Right lobe of liver (tissue), 4 donors: ENCODE results near the gene KLK15.

Experiments
- CTCF ChIP-seq, 4 donors: fragments of 200-600 bp in 3 of 4; fragments of 450-650 bp in 1 of 4; IDR thresholded peaks; one replicate each; pipeline versions ENCODE4 v1.5.1 to v1.8.0; 2016 to 2022; ENCODE audit warnings: antibody characterized with exemption in 4 of 4, mild to moderate bottlenecking in 2 of 4
- POLR2A ChIP-seq: fragments of 450-650 bp; IDR thresholded peaks from one replicate; pipeline ENCODE4 v1.6.1; 2017; ENCODE audit warnings: antibody characterized with exemption, mild to moderate bottlenecking
- donor health status: DM: no; HTN: no; CAD: no.
- donor health status: DM: no; HTN: no; CAD: no.
- donor health status: DM: no; HTN: yes; CAD: no.

GRCh38 chr19:50780753-50781435 is 52.5 kb downstream of the KLK15 start:
- no peak for TF ChIP-seq POLR2A
- no peak for TF ChIP-seq CTCF (IDR thresholded peaks at IDR 0.05)
